ENCODE results near the gene PABPN1L.

- TF ChIP-seq, protein P1, sequence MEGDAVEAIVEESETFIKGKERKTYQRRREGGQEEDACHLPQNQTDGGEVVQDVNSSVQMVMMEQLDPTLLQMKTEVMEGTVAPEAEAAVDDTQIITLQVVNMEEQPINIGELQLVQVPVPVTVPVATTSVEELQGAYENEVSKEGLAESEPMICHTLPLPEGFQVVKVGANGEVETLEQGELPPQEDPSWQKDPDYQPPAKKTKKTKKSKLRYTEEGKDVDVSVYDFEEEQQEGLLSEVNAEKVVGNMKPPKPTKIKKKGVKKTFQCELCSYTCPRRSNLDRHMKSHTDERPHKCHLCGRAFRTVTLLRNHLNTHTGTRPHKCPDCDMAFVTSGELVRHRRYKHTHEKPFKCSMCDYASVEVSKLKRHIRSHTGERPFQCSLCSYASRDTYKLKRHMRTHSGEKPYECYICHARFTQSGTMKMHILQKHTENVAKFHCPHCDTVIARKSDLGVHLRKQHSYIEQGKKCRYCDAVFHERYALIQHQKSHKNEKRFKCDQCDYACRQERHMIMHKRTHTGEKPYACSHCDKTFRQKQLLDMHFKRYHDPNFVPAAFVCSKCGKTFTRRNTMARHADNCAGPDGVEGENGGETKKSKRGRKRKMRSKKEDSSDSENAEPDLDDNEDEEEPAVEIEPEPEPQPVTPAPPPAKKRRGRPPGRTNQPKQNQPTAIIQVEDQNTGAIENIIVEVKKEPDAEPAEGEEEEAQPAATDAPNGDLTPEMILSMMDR (IDR thresholded peaks at IDR 0.05; ENCODE audit: extremely low read depth in 1 of 2, insufficient read depth in 1 of 2, low read depth in 1 of 2, low read length in 2 of 2), result no peak
- no peak for TF ChIP-seq POLR2AphosphoS5 (IDR thresholded peaks at IDR 0.05; ENCODE audit: insufficient read depth, low read depth, low read length)
- no peak for TF ChIP-seq POLR2A (IDR thresholded peaks at IDR 0.05; ENCODE audit: low read depth, low read length)
- TF ChIP-seq FOS (IDR thresholded peaks at IDR 0.05; ENCODE audit: borderline replicate concordance, insufficient read depth, low read length), result no peak
Measured at GRCh38 chr16:88883117-88883895, 16.8 kb upstream of the PABPN1L start.

Measured in endothelial cell of umbilical vein (primary cell).